Melanocyte of skin (primary cell): ENCODE measurements around the gene DGCR8. TPM values are rescaled to one million over a fixed set of nuclear protein-coding genes. Genes with fewer than 3 reads are reported as not detected.

Source experiments
- small RNA-seq, 2 donors: library from RNA; depleted of rRNA; stranded (forward); fragments of <200 nt; gene quantifications; one replicate each; pipeline ENCODE3, GENCODE V24; 2012
- total RNA-seq, 2 donors: library from RNA; depleted of rRNA; stranded (reverse); fragments of >200 nt; gene quantifications; 2 replicates each; pipeline ENCODE4 v1.2.3, GENCODE V29; 2012

The DGCR8 gene
- total RNA-seq: 10 to 100 TPM; 16.5 to 18.6 TPM

DNA sequence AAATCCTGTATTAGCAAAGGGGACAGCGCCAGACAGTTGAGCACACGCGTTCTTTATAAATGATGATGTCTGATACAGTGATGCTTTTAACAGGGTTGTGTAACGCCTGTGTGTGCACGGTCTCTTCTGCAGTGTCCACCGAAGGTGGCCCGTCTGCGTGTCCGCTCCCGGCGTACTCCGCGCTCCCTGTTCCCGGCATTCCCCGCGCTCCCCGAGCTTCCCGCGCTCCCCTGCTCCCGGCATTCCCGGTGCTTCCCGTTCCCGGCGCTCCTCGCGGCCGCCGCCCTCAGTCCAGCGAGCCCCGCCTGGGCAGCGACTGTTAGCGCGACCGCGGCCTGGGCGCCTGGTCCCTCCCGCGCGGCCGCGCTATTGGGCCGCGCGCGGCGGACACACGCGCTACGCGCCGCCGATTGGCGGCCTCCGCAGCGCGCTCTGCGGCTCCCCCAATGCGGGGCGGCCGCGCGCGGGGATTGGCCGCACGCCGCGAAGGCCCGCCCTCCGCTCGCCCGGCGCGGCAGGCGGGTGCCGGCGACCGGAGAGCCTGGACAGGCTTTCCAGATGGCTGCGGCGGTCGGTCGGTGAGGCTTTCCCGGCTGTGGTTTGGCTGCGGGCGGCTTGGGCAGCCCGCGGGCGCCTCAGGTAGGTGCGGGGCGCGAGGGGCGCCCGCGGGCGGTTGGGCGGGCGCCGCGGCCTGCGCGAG is at the start of gene DGCR8:
Gene DGCR8 (plus strand): TSS at position 497 of the 700 bp plus-strand sequence. CDS start 5,723 bp downstream, outside the sequence.

GRCh38 chr22:20115691-20116375 is 35.8 kb downstream of the DGCR8 start, which contains the start of gene RANBP1:
Gene RANBP1 (plus strand): TSS chr22:20116104. CDS start chr22:20116185, 81 bp downstream.

GRCh38 chr22:20116951-20117632 is 37.1 kb downstream of the DGCR8 start, which contains the start of gene TRMT2A:
Gene TRMT2A (minus strand): TSS chr22:20117226. CDS start chr22:20116906, 320 bp downstream.

GRCh38 chr22:20131597-20131858 is 51.5 kb downstream of the DGCR8 start, which contains the start of gene ZDHHC8:
Gene ZDHHC8 (plus strand): TSS chr22:20131804. CDS start chr22:20131948, 144 bp downstream.

DNA sequence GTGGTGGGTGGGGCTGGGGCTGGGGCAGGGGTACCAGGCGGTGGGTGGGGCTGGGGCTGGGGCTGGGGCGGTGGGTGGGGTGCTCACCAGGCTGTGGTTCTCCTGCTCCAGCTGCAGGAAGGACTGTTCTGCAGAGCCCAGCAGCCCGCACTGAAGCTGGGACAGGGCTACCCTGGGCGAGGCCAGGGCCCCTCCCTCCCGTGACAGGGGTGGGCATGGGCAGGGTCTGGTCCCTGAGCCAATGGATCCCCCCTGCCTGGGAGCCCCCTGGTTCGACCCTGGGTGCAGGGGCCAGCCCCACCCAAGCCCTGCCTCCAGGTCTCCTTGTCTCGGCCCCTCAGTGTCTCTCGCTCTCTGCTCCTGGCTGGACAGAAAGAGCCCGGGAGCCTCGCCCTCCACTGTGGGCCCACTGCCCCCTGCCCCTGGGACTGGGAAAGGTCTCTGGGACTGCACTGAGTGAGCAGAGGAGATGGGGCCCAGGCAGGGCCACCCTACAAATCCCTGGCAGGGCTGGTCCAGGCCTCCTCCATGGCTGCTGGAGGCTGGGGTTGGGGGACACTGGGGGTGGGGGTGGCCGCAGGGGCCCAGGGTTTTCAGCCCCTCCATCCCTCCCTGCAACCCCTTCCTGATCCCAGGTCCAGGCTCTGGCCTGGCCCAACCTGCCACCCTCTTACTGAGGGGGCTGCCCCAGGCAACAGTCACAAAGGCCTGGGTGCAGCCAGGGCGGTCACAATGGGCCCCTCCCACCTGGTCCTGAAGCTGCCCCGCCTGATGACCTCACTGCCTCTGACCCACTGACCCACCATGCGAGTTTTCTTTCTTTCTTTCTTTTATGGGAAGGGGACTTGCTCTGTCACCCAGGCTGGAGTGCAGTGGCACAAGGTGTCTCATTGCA is 70.6 kb downstream of the DGCR8 start, which contains the start of gene CCDC188:
Gene CCDC188 (minus strand): TSS at position 675 of the 895 bp plus-strand sequence. CDS start 69 bp downstream, at position 606.

Small RNA genes lying within 50 kb of the gene (small RNA-seq; reads per million reads assigned to genes)
- gene MIR185: 480 to 550 reads per million in 2 donors
- gene MIR6816: 0 to 0.06 reads per million in 2 donors
- 0 reads per million in 2 donors for gene RF00017
- gene RF00599: 0 reads per million in 2 donors

Other genes starting within 250 kb of the DGCR8 start
- 10 to 100 TPM in 1 of 2 donors, 1 to 10 TPM in 1; 5.2 to 11.0 TPM for gene GNB1L, start 225.4 kb upstream of the DGCR8 start, total RNA-seq
- gene RTL10, start 225.4 kb upstream of the DGCR8 start, total RNA-seq: 1 to 10 TPM; 6.9 to 8.7 TPM
- 100 to 1,000 TPM; 176 to 327 TPM for gene COMT, start 138.5 kb upstream of the DGCR8 start, total RNA-seq
- 10 to 100 TPM; 21.6 to 24.1 TPM for gene TXNRD2, start 138.4 kb upstream of the DGCR8 start, total RNA-seq
- 1 to 10 TPM; 5.3 to 6.9 TPM for gene ARVCF, start 63.4 kb upstream of the DGCR8 start, total RNA-seq
- 10 to 100 TPM; 58.3 to 59.5 TPM for gene TANGO2, start 59.1 kb upstream of the DGCR8 start, total RNA-seq
- gene RANBP1, start 35.9 kb downstream of the DGCR8 start, total RNA-seq: 100 to 1,000 TPM; 156 to 424 TPM
- gene TRMT2A, start 37.0 kb downstream of the DGCR8 start, total RNA-seq: 10 to 100 TPM; 48.9 to 50.0 TPM
- 10 to 100 TPM; 11.3 to 12.7 TPM for gene ZDHHC8, start 51.6 kb downstream of the DGCR8 start, total RNA-seq
- gene CCDC188, start 70.8 kb downstream of the DGCR8 start, total RNA-seq: under 1 TPM; under 0.01 to 0.33 TPM
- 1 to 10 TPM; 2.3 to 2.4 TPM for gene RTN4R, start 188.1 kb downstream of the DGCR8 start, total RNA-seq
- 10 to 100 TPM; 55.6 to 56.1 TPM for gene DGCR6L, start 239.8 kb downstream of the DGCR8 start, total RNA-seq